Forelimb muscle (tissue), 1 donor: Measurements from ENCODE around the gene PRKRIP1. TPM values are rescaled to one million over a fixed set of nuclear protein-coding genes. Genes with fewer than 3 reads are reported as not detected.
A peak's percentile ranks its signal among the peaks of the same experiment; 100 is the strongest.
"Not testable (repeated sequence)": the region's sequence is repeated elsewhere in the genome, so short reads cannot be mapped to it uniquely, and the experiment has no call there.

Experiments
- DNase-seq: peaks from one replicate; pipeline ENCODE4 v3.0.0-alpha.2; 2013; ENCODE audit warnings: low read depth
- polyA plus RNA-seq: library from polyadenylated mRNA; unstranded; fragments of 120-200 nt; gene quantifications from one replicate; pipeline ENCODE4 v1.2.1, GENCODE V29; 2013; ENCODE audit not compliant: insufficient read length

PRKRIP1 gene
- polyA plus RNA-seq, 1 donor: 27.4 TPM

DNA sequence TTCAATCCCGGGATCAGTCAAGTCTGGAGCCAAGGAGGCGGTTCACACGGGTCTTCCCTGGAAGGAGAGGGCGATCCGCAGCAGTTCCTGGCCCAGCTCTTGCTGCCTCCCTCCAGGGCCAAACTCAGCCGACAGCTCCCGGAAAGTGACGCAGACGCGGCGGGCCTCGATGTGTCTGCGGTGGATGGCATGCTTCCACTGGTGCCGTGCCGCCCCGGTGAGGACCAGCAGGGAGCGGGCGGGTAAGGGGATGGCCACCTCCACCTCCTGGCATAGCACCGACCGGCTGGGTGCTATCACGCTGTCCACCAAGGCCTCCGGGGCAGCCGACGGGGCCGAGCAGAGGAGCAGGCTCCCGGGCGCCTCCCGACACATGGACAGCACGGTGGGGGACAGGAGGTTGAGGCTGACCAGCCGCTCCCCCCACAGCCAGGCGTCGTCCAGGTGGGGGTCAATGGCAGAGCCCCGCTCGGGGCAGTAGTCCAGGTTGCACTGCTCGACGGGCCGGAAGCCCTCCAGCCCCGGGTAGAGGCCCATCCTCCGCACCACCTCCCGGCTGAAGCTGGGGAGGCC is 61.3 kb downstream of the PRKRIP1 start:
- no peak for DNase-seq

DNA sequence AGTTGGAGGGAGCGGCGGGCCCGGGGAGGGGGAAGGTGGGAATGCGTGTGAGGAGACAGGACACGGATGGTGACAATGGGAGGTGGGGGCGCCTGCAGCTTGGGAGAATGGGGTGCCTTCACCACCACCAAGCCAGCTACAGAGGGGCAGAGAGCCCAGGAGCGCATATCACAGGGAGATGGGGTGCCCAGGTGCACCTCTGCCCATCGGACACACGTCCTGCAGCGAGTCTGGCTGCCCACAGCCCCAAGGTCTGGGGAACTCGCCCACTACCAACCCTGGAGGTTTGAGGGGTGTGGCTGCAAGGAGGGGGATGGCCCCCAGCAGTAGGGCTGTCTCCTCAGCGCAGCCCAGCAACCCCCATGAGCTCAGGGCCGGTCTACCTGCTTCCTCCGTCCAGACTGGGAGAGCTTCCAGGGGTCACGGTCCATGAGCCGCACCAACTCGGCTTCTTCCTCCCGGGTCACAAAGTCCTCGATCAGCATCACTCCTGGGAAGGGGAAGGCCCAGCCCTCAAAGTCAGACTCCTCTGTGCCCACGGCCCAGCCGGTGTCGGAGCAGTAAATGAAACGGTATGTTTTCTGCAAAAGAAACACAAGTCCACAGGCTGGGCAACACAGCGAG is 63.2 kb downstream of the PRKRIP1 start:
- DNase-seq: no peak

DNA sequence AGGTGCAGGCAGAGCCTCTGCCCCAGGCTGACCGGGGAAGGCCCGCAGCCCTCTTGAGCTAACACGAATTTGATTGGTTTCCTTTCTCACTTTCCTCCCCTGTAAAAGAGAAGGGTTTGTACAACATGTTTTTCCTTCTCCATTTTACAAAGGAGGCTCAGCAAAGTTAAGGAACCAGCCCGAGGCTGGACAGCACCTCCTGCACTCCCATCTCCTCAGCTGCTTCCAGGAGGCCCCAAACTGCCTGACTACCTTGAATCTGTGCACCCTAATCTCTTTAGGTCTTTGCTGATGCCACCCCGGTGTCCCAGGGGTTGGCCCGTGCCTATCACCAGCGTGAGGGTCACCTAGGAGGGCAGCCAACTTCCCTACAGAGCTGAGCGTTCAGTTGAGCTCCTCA is 64.3 kb downstream of the PRKRIP1 start:
- no peak for DNase-seq

DNA sequence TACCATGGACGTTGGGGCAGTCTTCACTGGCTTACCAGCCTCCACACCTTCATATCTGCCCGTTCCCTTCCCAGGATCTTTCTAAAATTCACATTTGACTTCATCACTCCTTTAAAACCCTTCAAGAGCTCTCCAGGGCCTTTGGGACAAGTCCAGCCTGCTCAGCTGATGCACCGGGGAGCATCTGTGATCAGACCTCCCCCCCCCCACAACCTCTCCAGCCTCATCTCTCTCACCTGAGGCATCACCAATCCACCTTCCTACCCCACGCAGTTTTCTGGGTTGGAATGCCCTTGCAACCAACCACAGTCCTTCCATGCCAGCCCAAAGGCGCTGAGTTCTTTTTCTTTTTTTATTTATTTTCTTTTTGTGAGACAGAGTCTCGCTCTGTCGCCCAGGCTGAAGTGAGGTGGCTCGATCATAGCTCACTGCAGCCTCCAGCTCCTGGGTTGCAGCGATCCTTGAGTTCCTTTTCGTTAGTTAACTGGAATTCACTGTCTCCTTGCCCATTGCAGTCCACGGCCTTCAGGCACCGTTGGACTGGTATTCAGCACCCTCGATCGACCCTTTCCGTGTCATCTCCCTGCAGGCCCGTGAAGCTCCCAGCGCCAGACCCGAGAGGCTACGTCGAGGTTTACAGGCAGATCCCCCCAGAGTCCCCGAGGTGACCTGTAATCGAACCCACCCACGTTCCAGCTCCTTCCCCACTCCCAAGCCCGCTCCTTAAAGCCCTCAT is 67.8 kb downstream of the PRKRIP1 start:
- DNase-seq: no peak

DNA sequence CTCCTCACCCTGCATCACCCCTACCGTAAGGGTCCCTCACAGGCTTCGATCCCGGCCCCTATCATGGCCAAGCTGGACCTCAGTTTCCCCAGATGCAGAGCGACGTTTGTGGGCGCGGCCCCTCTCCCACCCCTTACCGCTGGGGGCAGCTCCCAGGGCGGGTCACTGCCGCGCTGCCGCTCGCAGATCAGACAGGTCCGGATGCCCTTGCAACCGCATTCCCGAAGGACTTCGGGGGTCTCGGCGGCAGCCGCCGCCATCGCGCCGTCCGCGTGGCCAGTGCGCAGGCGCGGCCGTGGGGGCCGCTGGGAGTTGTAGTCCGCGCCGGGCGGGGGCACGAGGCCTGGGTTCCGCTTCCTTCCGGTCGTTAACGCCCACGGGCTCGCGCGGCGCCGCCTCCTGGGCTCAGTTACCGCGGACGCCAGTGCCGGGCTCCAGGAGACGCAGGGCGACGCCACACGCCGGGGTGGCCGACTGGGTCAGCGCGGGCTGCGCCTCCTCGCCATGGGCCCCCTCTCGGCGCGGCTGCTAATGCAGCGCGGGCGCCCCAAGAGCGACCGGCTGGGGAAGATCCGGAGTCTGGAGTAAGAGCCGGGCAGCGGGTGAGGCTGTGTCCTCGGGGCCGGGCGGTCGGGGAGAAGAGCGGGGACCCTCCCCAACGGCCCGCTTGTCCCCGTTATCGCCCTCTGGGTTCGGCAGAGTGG is 68.6 kb downstream of the PRKRIP1 start, which contains the start of the genes ALKBH4 and LRWD1:
TSS of gene ALKBH4 (minus strand) at position 287 of the 704 bp plus-strand sequence. CDS start at position 260, 27 bp downstream.
TSS of gene LRWD1 (plus strand) at position 408 of the 704 bp plus-strand sequence. CDS start at position 505, 97 bp downstream.
- peak; percentile 65 for DNase-seq

DNA sequence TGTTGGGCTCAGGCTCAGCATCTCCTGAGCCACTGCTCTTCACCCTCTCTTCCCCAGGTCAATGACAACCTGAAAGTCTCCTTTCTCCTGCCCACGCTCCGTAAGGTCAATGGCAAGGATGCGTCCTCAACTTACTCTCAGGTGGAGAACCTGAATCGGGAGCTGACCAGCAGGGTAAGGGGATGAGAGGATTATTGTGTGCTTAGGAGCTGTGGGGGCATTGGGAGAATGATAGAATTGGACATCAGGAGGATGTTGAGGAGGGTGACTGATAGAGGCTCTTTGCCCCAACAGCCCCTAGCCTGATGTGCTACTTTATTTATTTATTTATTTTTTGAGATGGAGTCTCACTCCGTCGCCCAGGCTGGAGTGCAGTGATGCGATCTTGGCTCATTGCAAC is 69.9 kb downstream of the PRKRIP1 start:
- no peak for DNase-seq

DNA sequence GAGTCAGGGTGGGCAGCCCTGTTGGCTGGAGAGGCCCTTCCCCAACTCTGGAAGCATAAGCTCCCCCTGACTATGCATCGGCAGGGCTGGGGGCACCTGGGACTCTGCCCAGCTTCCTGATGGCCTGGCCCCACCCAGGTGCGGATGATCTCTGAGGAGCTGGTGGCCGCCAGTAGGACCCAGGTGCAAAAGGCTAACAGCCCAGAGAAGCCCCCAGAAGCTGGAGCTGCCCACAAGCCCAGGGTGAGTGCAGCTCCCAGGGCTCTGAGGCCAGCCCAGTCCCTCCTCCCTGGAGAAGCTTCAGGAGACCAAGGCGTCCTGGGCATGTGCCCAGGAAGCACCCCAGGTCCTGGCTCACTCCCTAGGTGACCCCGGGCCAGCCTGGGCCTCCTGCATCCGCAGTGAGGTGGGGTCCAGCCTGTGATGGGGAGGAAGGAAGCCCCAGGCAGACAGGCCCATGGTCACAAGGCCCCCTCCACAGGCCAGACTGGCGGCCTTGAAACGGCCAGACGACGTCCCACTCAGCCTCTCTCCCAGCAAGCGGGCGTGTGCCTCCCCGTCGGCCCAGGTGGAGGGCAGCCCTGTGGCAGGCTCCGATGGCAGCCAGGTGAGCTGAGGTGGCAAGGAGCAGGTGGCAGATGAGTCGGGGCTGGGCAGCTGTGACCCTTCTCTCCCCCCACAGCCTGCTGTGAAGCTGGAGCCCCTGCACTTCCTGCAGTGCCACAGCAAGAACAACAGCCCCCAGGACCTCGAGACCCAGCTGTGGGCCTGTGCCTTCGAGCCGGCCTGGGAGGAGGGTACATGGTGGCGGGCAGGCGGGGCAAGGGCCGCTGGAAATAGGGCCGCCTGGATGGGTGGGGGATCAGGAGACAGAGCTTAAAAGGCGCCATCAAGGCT is 71.7 kb downstream of the PRKRIP1 start:
- no peak for DNase-seq

DNA sequence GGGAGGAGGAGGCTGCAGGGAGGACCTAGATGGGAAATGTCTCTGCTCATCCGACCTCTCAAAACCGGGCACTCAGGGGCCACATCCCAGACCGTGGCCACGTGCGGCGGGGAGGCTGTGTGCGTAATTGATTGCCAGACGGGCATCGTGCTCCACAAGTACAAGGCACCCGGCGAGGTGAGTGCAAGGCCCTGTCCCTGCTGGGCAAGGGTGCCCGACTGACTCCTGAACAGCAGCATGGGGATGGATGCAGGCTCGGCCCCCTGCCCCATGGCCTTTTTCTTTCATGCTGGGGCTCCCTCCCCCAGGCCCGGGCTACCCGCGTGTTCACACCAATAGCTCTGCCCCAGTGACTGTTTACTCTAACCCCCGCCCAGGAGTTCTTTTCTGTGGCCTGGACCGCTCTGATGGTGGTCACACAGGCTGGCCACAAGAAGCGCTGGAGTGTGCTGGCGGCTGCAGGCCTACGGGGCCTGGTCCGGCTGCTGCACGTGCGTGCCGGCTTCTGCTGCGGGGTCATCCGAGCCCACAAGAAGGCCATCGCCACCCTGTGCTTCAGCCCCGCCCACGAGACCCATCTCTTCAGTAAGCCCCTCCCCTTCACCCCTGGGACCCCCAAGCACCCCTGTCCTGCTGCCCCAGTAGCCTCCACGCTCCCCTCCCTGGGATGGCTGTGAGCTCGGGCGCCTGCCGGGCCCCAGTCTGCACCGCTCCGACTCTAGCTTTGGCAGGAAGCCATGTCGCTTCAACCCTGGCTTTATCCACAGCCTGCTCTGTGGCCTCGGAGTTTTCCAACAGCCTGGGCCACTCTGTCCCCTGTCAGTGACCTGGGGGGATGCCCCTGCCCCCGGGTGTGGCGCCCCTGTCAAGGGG is 72.6 kb downstream of the PRKRIP1 start:
- DNase-seq: no peak

DNA sequence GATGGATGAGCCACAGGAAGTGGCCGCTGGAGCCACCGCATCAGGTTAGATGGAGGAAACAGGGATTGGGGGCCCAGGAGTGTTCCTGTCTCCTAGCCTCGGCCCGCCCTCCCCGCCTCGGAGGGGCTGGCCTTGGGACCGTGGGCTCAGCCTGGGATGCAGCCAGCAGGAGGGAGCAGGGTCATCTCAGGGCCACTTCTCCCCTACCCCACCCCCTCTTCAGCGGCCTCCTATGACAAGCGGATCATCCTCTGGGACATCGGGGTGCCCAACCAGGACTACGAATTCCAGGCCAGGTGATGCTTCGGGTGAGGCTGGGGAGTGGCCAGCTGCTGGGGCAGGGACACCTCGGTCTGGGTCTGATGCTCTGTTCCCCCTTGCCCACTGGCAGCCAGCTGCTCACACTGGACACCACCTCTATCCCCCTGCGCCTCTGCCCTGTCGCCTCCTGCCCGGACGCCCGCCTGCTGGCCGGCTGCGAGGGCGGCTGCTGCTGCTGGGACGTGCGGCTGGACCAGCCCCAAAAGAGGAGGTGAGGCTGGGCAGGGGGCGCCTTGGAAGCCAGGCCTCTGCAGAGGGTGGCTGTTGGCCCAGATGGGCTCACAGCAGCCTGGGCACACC is 73.3 kb downstream of the PRKRIP1 start:
- no peak for DNase-seq

DNA sequence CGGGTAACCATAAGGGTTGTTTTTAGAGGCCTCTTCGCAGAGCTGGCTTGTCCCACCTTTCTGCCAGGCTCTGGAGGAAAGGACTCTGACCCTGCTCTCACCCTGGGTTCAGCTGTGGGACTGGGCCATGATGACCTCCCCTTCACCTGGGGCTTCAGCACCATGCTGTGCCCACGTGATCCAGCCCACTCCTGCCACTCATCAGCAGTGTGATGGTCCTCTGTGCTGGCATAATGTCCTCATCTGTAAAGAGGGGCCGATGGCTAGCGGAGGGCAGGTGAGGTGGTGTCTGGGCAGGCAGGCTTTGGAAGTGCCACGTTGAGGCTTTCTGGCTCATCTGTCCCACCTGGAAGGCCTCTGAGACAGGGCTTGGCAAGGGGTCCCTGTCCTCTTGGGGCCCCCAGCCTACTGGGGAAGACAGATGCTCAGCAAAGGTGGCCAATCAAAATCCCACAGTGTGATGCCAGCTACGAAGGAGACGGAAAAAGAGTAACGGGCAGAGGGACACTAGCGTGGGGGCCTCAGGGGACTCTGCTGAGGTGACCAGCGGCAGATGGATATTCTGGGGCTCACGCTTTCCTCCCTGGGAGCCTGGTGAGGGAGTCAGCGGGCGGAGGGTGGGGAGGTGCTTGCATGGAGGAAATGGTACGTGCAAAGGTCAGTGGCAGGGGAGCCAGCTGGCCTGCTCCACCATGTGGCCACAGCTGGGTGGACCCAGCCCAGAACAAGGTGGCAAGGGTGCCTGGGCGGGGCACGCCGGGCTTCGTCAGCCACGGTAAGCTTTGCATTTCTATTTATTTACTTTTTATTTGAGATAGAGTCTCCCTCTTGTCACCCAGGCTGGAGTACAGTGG is 74.0 kb downstream of the PRKRIP1 start:
- DNase-seq: no peak

DNA sequence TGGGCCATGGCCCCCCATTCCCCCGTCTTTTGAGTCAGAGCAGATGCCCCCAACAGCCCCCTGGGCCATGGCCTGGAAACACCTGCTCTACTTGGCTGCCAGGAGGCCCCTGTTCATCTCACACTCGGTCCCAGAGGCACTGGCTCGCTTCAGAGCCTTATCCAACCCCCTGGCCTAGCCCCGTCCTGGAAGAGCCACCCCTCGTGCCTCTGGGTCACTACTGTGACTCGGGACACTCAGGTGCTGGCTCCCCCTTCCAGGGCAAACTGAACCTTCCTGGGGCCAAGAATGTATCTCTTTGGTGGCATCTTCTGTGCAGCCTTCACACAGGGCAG is 75.6 kb downstream of the PRKRIP1 start:
- no peak for DNase-seq

DNA sequence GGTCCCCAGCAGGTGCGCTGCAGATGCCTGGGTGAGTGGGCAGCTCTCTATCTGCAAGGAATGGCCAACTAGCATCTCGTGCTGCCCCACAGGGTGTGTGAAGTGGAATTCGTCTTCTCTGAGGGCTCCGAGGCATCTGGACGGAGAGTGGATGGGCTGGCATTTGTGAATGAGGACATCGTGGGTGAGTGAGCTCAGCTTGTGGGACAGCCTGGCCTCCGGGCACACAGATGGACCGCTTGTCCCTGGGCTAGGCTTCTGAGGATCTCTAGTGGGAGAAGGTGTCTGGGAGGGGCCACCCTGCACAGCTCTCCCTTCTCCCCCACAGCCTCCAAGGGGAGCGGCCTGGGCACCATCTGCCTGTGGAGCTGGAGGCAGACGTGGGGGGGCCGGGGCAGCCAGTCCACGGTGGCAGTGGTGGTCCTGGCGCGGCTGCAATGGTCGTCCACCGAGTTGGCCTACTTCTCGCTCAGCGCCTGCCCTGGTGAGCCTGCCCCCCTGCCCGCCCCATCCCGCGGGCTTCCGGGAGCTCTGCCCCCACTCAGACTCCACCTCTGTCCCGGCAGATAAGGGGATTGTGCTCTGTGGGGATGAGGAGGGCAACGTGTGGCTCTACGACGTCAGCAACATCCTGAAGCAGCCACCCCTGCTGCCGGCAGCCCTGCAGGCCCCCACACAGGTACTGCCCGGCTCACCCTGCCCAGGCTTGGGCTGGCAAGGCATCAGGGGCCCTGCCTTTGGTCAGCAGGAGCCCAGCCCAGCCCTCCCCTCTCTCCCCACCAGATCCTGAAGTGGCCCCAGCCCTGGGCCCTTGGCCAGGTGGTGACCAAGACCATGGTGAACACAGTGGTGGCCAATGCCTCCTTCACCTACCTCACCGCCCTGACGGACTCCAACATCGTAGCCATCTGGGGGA is 76.2 kb downstream of the PRKRIP1 start:
- DNase-seq: no peak

DNA sequence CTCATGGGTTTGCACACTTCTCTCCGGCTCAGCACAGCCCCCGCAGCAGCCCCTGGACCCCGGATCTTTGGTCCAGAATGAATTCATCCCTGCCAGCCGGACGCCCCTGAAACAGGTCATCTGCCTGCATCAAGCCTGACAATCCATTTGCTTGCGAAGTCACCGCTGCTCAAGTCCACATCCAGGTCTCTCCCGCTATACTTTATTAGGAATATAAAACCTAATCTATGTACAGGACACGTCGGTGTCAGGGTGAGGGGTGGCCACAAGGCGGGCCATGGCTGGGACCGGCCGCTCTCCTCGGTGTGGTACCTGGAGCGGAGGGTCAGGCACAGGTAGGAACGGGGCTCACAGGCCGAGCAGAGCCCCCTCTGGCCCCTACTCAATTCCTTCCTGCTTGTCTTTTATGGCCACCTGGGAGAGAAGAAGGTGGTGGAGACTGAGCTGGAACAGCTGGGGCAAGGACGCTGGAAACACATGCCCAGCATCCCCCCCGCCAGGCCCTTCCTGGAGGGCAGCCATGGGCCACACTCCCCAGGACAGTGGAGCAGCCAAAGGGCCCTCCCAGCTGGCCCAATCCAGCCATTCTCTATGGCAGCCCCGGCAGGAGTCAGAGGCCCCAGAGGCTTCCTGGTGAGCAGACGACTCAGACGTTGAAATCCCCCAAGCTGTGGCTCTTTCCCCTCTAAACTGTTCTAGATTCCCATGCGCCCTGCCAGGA is 77.3 kb downstream of the PRKRIP1 start:
- no peak for DNase-seq

DNA sequence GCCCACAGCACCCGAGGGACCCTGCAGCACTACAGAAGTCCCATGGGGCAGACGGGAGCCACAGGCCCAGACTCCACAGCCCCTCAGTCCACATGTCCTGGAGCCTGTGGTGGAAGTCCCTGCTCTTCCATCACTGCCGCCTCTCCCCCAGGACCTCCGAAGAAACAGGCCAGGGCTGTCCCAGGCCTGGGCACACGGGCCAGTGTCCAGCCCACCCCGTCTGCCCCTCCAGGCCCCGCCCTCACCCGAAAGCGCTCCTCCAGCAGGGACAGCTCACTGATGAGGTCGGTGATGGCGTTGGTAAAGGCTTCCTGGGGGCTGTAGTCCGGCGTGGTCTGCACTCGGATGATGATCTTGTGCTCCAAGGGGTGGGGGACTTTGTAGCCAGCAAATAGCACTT is 78.0 kb downstream of the PRKRIP1 start:
- DNase-seq: not testable (repeated sequence)

DNA sequence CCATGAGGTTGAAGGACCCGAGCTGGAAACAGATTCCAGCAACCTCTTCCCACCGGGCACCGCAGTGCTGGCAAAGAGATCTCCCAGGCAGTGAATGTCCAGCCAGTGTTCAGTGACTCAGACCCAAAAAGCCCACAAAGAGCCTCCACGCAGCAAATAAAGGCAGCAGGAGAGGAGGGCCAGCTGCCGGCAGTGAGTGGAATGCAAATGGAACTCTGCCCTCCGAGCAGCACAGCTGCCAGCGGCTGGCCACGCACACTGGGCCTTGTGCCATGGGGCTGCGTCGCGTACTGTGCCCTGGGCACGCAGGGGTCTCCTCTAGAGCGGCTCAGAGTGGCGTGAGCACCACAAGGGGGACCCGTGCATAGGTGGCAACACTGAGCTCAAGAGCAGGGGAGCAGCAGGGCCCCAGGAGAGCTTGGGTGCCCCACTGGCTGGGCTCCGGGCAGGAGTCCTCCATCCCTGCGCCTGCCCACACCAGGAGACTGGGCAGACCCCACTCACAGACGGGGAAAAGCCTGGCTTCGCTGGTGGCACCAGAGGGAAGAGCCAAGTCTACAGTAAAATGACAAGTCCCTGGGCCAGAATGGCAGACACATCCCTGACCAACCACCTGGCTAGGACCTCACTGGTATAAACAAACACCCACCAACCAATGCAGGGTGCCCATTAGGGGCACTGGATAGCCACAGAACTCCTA is 78.7 kb downstream of the PRKRIP1 start:
- DNase-seq: not testable (repeated sequence)
